HG02943 (cell line): ENCODE results near the gene GPC3.

Experiments used
- ATAC-seq: cut with Tn5 transposase; IDR thresholded peaks from one replicate; pipeline ENCODE4 v1.9.1; 2021; ENCODE audit warnings: mild to moderate bottlenecking, low read depth, moderate library complexity; ENCODE audit not compliant: unreplicated experiment

The GPC3 gene

DNA sequence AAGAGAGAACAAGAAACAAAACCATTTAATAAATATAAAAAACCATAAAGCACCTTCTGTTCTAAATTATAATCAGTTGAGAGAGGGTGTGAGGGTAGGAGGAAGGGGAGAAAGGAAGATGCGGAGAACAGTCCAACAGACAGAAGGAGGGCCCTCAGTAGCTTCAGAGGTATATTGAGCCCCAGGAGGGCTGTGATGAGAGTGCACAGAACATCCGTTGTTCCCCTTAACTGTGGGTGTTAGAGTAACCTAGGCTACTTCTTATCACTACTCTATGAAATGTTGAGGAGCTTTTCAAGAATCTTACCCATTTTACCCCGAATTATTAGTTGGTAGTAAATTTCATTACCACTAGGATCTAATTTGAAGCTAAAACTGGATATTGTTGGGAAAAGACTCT lies 13.8 kb downstream of the GPC3 start:
- no peak for ATAC-seq

DNA sequence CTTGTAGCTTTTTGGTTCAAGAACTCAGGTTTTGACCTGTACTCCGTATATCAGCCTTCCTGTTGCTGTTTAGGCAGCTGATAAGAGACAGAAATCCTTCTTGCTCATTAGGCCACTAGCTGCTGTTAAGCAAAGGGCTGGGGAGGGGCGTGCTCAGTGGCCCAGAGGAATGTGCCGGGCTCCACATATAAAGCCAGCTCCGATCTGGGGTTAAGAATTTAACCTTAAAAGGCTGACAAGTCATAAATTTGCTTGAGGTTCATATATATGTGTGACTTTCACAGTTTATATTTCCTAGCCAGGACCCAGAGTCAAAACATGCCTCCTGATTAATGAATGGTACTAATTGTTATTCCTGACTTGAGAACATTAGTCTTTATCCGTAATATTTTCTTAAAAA lies 15.3 kb downstream of the GPC3 start:
- no peak for ATAC-seq

DNA sequence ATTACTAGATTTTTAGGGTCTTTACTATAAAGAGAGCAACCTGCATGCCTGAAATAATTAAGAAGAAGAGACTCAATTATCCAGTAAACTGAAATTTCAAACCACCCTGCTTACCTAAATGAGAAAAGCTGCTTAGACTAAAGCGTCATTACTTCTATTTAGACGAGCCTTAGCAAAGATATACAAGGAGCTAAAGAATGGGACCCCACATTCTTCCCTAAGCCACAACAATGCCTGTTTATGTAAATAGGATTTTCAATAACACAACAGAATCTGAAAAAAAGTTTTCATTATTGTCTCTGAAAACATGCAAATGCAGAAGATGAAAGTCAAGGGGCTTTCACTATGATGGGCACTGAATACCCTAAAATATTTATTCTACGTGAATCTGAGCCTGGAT lies 16.2 kb downstream of the GPC3 start:
- no peak for ATAC-seq

DNA sequence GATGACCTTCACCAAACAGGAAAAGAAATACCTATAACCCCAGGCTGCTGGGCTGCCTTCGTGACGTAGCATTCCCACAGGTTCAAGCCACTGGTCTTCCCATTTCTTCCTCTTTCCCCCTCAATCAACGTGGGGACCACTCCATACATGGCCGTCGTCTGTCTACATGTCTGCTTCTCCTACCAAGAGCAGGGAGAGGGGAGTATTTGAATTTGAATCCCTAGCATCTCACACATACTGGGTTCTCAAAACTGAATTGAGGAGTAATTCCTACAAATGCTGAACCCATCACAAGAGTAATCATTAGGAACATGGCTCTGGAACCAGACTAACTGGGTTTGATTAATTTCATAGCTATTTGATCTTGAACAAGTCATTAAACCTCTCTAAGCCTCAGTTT lies 17.3 kb downstream of the GPC3 start:
- ATAC-seq: no peak

DNA sequence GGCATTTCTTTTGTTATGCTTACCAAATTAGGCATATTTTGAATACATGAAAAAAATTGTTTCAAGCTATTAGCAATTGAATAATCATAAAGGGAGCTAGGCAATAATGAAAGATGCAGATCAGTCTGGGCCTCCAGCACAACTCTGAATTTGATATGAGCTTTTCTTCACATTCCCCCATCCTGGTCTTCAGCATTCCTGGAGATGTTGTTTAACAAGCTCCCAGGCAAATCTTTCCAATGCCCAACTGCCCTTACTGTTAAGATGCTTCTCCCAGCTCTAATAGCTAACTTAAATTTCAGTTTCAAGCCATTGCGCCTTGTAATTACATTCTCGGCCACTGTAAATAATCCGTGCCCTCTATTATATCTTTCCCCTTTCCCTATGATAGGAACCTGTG lies 19.2 kb downstream of the GPC3 start:
- ATAC-seq: no peak

DNA sequence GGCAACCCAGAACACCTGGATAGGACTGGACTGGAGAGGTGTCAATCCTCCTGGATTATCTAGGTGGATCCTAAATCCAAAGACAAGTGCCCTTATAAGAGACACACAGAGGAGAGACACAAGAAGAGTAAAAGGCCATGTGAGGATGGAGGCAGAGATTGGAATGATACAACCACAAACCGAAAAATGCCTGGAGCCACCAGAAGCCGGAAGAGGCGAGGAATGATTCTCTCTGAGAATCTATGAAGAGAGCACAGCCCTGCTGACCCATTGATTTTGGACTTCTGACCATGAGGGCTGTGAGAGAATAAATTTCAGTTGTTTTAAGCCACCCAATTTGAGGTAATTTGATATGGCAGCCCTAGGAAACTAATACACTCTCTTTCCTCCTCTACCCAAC lies 20.1 kb downstream of the GPC3 start:
- ATAC-seq: no peak

DNA sequence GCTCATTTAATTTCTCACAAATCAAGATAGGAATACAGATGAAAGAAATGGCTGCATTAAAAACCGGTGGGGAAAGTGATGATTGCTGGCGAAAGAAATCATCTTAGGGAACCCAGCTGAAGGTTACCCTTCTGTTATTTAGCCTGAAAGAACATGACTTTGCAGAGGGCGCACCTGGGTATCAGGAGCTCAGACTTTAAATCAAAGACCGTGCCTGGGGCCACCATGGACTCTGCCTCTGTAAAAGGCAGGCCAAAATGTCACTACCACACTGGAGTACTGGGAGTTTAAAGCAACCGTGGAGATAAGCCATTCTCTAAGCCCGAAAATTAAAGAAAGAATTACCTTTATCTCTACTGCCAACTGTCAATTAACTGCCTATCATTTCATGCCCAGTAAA lies 24.3 kb downstream of the GPC3 start:
- no peak for ATAC-seq

DNA sequence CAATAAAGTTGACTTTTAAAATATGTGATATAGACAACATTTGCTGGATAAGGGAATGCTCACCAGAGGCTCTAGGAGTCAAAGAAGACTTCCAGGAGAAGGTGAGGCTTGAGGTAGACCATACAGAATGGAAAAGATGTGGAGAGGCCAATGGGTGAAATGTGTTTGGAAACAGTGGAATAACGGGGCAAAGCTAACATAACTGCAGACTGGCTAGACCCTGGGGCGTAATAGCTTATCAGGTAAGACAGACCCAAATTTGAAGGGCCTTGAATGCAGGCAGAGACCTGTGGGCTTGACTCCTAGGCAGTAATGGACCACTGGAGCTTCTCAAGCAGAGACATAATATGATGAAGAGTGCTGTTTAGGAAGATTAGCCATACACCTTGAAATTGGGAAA lies 25.4 kb downstream of the GPC3 start:
- ATAC-seq: no peak

DNA sequence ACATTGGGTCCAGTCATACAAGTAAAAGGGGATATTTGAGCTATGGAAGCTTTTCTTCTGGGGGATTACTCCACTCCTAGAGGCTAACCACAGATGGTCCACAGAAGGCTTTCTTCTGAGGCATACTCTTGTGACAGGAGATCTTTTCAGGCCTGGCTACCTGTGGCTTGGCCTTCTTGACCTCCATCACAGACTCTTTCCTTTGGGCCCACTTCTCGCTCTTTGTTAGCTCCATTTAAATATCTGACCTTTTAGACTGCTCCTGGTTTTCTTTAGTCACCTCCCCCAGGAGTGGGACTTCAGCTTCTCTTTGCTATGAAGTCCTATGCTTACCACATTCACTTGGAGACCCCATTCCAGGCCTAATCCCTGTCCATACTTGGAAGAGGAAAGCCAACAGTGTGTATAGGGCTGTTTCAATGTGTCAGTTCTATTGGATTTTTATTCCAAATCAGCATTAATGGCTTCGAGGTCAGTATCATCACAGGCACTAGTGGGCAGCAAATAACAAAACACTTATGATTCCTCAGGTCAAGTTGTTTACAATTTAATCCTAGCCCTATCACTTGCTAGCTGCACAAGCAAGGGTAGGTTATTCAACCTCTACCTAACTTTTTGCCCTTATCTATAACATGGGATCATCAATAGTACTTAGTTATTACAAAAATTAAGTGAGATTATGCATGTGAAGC lies 26.3 kb downstream of the GPC3 start:
- no peak for ATAC-seq

DNA sequence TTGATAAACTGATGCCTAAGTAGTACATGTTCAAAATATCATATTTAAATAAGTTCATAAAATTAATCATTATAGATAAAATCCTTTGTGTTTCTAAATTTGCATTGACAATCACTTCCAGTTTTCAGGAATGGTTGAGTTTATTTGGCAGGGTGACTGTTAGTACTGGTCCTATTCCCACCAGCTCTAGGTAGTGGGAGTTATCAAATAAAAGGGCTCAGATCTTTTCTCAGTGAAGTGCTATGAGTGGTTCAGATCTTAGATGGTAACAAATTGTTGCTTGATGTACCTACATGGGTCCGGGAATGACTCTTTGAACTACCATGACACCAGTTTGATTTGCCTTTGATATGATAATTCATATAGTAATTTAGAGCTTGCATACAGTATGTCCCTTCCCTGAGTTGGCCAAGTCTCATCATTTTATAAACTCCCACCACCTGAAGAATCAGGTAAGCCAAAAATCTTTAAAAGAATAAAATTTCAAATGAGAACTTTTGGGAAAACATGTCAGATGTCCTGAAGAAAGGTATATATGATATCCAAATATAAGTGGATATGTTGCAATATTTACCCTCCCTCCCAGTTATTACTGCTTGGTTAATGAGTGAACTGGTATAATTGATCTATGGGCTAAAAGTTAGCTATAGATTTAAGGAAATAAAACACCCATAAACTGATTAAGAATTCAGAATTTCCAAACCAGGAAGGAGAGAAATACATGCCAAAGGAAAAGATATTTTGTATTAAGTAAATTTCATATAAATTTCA lies 28.6 kb downstream of the GPC3 start:
- no peak for ATAC-seq

DNA sequence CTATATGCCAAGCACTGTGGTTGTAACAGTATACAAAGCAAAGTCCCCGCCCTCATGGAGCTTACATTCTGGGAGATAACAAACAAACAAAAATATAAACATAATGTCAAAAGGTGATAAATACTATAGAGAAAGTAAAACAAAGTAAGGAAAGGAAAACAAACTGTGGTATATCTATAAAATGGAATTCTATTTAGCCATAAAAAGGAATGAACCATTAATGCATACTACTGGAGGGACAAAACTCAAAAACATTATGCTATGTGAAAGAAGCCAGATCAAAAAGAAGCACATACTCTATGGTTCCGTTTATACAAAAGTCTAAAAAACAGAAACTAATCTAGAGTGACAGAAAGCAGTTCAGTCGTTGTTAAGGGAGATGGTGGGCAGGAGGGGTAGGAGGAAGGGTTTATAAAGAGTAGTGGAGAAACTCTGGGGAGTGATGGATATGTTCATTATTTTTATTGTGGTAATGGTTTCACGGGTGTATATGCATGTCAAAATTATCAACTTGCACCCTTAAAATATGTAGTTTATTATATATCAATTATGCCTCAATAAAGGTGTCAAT lies 31.5 kb downstream of the GPC3 start:
- no peak for ATAC-seq

DNA sequence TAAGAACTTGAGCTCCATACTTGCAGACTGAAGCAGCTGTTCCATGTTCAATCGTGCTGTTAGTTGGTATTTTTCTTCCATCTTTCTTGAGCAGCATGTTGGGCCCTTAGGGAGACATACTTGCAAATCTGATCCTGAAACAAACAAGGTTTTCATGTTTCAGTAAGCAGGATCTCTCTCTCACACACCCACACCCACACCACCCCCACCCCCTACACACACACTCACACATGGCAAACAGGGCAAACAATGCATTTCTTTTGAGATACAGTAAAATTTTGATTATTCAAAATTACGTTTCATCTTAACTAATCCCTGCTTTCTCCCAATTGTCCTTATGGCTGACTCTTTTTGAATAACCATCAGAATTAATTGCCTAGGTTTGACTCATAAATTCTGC lies 32.3 kb downstream of the GPC3 start:
- ATAC-seq: no peak

DNA sequence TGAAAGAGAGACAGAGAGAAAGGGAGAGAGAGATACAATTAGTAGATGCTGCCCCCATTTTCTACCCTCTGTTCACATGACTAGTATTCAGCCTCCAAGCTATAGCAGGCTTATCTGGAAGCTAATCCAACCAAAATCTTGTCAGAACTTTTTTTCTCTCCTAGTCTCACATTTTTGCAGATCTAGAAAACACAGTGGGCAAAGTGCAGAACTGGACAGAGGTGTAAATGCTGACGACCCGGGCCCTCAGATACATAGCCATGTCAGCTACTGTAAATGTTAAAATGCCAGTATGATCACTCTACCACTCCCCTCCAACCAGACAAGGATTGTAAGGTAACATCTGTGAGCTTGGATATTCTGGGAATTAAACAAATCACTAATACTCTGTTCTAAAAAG lies 34.3 kb downstream of the GPC3 start:
- ATAC-seq: no peak

DNA sequence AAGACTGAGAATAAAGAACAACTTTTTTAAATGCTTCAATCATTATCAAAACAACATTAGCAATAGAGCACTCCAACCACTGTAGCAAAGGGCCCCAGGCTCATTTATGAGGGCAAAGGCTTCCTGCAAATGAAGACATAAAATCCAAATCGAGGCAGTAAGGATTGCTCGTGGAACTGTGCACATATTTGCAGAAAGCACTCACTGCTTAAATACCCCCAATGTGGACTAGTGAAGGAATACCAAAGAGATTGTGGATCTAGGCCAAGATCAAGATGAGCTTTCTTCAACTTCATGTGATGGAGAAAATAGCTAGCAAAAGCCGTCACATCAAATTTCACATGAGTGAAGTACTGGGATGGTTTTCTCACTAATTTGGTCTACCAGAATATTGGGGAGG lies 35.2 kb downstream of the GPC3 start:
- no peak for ATAC-seq

DNA sequence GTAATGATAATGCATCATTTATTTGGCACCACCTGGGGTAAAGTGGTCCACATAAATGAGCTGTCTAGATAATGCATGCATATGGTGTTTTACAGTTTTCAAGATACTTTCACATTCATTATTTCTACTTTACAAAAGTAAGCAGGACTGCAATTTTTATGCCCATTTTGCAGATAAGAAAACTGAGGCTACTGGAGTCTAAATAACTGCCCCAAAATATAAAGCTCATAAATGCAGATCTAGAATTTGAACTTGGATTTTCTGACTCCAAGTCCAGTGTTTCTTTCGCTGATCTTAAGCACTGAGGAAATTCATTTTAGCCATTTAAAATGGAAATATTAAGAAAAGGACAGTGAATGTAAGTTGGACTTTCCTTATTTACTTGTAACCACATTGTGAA lies 36.5 kb downstream of the GPC3 start:
- ATAC-seq: no peak

DNA sequence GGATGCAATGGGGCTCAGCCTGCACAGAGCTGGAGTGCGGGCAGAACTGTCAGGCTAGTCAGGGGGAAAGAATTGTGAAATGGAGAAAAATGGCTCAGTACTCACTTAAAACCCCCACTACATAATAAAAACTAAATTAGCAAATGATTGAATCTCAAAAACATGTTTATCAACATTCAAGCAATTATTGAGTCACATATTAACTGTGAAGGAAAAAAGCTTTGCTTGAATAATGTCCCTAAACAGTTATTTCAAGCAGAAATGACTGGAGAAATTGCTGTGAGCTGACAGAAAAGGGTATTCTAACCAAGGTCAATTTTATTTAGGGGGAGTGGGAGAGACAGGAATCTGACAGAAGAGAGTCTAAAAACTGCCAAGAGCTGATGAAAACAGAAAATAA lies 37.4 kb downstream of the GPC3 start:
- no peak for ATAC-seq

DNA sequence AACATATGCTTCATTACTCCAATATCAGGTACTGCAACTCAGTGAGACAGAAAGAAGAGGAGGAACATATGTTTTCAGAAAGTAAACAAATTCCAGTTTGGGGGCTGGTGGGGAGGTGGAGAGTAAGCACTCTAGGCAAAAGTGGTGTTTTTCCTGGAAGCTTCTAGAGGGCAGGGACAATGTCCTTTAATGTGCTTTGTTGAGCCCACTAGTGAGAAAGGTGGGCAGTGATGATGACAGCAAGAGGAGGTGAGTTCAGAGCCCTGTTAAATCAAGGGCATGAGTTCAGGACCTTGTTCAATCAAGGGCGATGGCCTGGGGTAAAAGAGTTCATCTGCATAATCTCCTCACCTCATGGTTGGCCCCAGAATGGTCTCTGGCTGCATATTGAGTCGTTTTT lies 38.4 kb downstream of the GPC3 start:
- ATAC-seq: no peak

DNA sequence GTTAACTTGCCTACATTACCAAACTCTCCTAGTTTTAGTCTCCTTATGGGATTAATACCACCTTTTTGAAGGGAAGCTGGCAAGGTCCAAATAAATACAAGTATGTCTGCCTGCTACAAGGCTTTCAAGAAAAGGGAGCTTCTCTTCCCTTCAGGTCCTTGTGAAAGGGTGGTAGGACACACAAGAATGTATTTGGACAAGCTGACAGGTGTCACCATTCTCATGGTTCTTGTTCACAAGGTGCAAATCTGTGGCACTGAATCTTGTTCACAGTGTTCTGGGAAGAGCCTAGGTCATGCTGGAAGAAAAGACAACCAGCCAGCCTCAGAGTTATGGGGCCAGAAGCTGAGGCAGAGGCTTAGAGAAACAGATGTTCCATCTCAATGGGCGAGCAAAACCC lies 41.9 kb downstream of the GPC3 start:
- ATAC-seq: no peak

DNA sequence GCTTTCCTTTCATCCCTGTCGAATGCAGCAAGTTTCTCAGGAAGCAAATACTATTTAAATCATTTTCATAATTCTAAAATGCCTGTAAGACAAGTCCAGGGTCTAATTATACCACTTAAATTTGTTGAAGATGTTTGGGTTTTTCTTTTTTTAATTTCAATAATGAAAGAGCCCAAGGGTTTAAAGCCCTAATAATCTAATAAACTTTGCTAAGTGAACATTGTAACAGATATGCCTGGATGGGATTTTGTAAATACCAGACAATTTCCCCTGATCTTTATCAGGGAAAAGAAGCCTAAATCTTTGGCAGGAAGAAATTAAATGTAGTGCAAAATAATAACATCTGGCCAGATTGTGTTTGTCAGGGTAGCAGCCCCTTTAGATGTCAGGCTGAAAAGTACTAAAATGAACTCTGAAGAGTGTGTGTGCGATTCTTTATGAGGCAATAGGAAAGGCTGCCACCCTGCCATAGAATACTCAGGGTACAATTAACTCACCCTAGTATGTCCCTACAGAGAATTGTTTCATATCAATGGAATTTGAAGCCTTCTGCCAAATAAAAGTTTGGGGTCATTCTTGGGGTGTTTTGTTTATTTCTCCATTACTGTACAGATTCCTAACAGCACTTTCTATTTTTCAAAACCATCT lies 45.6 kb downstream of the GPC3 start:
- ATAC-seq: no peak

DNA sequence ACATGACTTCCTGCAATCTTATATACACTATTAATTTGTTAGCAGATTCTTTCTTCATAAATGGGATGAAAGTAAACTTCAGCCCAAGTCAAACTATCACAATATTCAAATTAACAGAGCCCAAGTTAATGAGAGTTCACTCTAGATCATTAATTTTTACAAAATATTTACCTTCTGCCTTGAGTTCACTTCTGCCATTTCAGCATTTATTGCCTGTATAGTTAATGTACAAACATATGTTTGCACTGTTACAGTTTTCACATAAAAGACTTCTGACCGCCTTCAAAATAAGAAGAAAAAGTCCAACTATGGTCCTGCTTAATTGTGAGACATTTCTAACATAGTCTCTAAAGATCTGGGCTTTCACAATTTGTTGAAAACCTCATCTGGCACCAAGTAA lies 46.9 kb downstream of the GPC3 start:
- ATAC-seq: no peak

DNA sequence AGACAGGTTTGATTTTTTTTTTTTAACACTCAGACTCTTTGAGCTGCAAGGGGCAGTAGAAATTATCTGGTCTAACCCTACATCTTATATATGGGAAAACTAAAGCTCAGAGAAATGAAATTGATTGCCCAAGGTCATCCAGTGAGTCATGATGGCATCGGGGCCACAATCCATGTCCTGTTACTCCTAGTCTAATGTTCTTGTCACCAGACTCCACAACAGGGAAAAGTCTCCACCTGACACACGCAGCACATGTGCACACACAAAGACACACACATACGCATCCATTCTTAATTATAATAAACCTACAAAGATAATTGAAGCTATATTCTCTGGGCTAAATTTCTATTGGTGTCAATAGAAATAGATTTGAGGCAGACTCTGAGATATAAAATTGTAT lies 48.4 kb downstream of the GPC3 start:
- no peak for ATAC-seq

DNA sequence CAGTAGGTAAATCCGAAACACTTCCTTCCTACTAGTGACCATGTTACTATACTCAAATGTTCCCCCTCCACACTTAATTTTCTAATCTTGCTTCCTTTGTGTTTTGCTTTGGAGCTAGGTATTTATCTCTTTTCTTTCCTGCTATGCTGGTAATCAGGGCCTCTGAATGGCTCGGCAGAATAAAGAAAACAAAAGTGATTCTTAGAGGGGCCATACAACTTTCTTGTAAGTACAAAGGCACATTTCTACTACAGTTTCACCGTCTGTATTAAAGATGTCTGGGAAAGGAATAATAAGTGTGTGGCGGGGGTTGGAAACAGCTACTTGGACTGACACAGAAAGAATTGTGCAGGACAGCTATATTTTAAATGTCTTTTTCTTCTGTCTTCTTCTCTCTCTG lies 50.3 kb downstream of the GPC3 start:
- ATAC-seq: no peak
